NCI-H1436 (cell line): ENCODE measurements around the gene SCN8A.
"Not testable (repeated sequence)": the region's sequence is repeated elsewhere in the genome, so short reads cannot be mapped to it uniquely, and the experiment has no call there.

Experiments used
- DNase-seq: peaks from one replicate; lab custom pipeline; 2025; lab: John Stamatoyannopoulos, UW

SCN8A gene

GRCh38 chr12:51766067-51766676 lies 175.1 kb downstream of the SCN8A start:
- no peak for DNase-seq

- DNase-seq = no peak
Observed at GRCh38 chr12:51771008-51771407, 180.0 kb downstream of the SCN8A start.

DNA sequence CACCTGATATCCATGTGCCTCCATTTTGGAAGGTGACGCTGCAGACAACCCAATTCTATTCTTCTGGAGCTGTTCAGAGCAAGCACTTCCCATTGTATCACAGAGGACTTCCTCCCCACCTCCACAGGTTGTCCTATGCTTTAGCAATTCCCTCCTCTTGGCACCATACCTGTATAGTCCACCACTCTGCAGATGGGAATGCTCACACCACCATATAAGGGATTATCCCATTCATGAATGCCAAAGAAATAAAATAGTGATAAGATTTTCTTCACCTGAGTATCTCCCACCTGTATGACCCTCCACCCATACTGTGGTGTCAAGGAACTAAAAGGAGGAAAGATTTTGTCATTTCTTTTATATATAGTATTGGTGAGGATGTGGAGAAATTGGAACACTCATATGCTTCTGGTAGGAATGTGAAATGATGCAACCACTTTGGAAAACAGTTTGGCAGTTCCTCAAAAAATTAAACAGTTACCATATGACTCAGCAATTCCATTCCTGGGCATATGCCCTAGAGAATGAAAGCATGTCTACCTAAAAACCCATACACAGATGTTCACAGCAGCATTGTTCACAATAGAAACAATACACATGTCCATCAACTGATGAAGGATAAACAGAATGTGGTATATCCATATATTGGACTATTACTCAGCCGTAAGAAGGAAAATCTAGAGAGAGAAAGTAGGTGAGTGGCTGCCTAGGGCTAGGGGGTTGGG lies 182.3 kb downstream of the SCN8A start:
- no peak for DNase-seq

DNA sequence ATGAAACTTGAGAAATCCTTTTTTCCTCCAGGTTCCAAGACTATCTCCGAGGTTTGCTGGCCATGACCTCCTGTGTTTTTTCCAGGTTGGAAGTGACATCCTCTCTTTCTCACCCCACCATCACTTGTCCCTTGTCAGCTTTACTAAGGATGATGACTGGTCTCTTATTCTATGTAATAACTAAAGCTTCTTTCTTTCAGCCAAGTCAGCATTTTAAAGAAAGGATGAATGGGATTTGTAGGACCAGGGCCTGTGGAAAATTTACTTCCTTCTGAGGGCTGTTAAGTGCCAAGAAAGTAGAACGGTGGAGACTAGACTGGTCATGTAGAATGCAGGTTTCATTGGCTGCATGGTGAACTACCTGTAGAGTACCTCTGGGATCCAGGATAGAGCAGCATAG lies 183.9 kb downstream of the SCN8A start:
- DNase-seq = no peak

- DNase-seq = no peak
Observed at GRCh38 chr12:51777457-51777856, 186.4 kb downstream of the SCN8A start.

DNA sequence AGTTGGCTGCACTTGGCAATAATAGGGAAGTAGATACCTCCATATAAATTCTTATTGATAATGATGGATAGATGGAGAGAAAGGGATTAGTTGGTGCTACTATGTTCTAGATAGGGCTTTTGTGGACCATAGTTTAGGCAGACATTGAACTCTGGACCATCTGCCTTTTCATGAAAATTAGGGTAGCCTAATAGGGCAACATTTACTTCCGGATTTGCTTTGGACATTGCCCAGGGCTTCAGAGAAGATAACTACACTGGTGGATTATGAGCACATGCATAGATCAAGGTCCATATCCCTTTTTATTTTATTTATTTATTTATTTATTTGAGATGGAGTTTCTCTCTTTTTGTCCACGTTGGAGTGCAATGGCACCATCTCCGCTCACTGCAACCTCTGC lies 186.9 kb downstream of the SCN8A start:
- DNase-seq = no peak

DNA sequence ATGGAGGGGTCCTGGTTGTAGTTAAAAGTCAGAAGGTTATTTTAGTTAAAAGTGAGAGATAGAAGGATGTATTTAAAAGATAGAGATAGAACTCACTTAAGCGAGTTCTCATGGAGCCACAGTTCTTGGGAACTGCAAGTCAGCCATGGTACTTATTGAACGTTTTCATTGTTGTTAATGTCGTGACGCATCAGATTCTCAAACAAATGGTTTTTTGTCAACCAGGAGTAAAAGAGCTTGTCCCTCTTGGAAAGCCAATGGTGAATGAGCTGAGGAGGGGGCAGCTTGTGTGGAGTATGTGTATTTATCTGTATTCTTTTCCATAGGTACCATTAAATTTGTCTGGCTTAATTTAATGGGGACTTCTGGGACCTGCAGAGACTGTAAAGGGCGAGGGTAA lies 188.8 kb downstream of the SCN8A start:
- no peak for DNase-seq

- no peak for DNase-seq
Observed at GRCh38 chr12:51784688-51785087, 193.7 kb downstream of the SCN8A start.

DNA sequence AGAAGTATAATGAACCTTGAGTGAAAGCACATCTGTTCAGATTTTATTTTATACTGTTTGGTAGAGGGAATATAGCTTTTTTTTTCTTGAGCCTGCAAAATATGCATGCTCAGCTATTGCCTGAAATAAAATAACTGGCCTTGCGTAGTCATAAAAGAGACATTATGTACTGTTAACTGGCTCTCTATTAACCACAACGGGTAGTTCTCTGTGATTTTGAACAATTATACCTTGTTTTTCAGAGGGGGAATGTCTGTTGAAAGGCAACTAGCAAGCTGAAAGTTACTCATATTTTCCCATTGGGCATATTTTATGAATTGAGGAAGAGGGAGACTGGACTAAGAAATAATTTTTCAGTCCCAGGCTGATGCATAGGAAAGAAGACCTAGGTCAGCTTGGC lies 194.9 kb downstream of the SCN8A start:
- DNase-seq = no peak

DNA sequence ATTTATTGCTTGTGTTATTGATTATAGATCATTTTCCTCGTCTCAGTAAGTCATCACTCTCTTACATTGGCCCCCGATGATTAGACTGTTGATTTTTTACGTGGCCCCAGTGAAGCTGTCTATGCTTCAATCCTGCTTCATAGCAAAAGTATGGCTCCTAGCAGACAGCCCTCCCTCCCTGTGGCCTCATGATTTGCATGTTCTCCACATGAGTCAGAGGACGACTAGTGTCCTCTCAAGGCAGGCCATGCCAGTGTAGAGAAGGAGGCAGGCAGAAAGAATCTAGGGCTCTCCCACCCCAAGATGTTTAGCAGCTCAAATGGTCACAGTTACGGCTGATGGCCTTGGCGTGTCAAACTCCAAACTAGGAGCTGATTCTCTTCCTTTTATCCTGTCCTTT lies 197.8 kb downstream of the SCN8A start:
- DNase-seq = no peak

GRCh38 chr12:51792417-51792816 lies 201.4 kb downstream of the SCN8A start:
- no peak for DNase-seq

DNA sequence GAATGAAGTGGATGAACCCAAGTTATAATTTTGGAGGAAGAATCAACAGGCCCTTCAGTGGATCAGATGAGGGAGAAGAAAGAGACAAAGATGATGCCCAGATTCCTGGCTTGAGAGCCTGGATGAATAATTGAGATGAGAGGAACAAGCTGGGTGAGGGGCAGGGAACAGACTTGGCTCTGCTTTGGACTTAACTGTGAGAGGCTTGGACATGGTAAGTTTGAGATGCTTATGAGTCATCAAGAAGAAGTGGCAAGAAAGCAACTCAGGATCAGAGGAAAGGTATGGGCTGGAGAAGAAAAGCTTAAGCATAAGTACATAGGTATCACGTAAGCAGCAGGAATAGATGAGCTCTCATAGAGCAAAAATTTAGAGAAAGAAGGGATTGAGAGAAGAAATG lies 202.2 kb downstream of the SCN8A start:
- DNase-seq = no peak

DNA sequence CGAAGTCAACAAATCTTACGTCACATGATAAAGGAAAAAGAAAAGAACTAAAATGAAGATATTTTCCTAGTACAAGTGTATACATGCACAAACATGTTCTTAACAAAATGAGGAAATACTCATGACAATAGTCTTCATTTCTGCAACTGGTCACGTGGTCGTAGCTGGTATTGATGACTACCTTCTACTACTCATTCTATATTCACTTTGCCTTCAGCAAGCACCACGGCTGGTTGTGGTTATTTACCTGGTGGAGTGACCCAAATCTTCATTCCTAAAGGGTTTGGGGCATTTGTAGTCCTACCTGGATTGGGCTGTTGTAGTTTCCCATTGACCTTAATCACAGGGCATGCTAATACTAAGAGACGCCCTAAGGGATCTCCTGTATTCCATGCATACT lies 206.3 kb downstream of the SCN8A start:
- DNase-seq = no peak

- DNase-seq = not testable (repeated sequence)
Observed at GRCh38 chr12:51798051-51798450, 207.0 kb downstream of the SCN8A start.

- no peak for DNase-seq
Observed at GRCh38 chr12:51798501-51798900, 207.5 kb downstream of the SCN8A start.

- no peak for DNase-seq
Observed at GRCh38 chr12:51801027-51801426, 210.0 kb downstream of the SCN8A start.

DNA sequence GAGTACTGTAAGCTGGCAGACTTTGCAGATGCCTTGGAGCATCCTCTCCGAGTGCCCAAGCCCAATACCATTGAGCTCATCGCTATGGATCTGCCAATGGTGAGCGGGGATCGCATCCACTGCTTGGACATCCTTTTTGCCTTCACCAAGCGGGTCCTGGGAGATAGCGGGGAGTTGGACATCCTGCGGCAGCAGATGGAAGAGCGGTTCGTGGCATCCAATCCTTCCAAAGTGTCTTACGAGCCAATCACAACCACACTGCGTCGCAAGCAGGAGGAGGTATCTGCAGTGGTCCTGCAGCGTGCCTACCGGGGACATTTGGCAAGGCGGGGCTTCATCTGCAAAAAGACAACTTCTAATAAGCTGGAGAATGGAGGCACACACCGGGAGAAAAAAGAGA lies 215.9 kb downstream of the SCN8A start:
- DNase-seq = no peak

DNA sequence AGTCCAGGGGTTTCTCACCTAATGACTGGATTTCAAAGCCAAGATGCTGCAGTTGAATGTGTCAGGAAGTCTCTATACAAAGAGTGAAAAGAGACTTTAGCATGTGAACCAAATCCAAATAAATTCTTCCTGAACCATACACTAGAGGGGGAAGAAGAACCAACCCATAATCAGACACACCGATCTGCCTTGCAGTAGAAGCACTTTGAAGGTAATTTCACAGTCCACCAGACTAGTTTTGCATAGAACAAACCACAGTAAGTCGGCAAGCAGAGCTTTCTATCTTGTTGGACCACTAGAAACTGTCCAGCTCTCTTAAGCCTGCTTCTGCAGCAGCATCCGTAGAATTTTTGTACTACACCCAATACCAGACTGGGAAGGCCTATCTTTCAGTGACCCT lies 218.2 kb downstream of the SCN8A start:
- DNase-seq = no peak

DNA sequence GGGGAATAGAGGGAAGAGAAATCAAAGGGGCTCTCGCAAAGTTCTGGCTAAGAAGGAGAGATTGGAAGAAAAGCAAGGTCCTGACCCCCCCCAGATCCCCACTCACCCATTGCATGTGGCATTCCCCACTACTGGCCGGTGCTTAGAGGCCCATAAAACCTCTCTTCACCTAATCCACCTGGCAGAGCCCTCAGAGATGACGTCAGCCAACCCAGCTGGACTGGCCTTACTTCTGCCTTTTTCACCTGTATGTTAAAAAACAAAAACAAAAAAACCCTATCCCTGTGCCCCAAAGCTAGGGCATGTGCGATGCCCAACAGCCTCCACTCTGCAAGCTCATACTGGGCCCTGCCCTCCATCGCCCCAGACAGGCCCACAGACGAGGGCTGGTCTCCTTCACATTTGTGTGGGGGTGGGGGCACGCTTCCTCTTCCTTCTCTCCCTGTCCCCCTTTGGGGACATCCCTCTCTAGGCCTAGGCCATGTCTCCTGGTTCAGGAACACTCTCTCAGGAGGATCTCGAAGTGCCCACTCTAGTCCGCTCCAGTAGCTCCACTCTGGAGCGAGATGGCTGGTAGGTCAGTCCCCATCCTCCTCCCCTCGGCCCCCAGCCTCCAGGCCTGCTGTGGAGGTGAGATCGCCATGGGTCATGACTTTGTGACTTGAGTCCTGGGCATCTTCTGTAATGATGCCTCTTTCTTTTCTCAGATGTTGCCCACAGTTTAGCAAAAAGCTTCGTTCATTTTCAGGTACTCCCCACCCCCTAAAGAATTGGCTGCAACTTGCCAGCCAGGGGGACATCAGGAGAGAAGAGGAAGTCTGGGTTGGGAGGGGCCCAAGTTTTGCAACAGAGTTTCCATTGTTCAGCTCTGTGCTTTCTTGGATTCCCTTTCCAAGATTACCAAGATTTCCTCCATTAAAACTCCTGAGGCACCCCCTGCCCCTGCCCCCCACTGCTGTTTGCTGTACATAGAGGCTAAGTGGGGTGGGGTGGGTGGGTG lies 220.5 kb downstream of the SCN8A start:
- DNase-seq = no peak

GRCh38 chr12:51812871-51813270 lies 221.8 kb downstream of the SCN8A start:
- DNase-seq = no peak

DNA sequence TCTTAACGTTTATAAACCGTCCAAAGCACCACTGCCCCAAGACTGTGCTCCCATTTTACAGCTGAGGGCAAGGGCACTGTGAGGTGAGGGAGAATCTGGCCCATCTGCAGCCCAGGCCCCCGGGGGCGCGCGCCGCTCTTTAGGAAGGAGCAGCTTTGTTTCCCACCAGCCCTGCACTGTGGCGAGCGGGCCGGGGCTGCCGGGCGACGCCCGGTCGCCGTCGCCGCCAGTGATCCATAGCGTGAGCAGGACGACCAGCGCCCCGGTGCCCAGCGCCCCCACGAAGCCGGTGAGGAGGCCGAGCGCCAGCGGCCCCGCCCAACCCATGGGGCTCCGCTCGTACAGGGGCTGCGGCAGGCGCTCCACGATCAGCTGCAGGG lies 222.9 kb downstream of the SCN8A start:
- DNase-seq = no peak

GRCh38 chr12:51814311-51815088 lies 223.5 kb downstream of the SCN8A start:
- DNase-seq = no peak
